ENCODE data around the gene CCT2.

DNA sequence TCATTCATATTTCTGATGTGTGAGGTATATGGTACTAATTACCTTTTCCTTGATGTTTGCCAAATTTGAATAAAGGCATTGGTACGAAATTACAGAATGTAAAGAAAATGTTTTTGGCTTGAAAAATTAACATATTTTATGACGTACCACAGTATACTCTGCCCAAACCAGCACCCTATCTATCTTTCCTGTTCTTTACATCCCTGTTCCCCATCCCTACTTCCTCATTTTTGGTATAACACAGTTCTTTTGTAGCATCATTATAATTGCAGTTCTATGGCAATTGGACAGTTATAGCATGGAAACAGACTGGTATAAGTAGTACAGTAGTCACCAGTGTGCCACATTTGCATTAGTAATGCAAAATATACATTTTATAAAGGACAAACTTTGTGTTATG, 7.0 kb upstream of the CCT2 start:
- no peak for TF ChIP-seq POLR2A (IDR thresholded peaks at IDR 0.05; ENCODE audit: low read length)
- no peak for TF ChIP-seq GATA1 (IDR thresholded peaks at IDR 0.05; ENCODE audit: low read depth, low read length)

Data from erythroblast (primary cell).